Forelimb muscle (tissue), 1 donor: ENCODE results near the gene CHPF2. TPM values are rescaled to one million over a fixed set of nuclear protein-coding genes. Genes with fewer than 3 reads are reported as not detected.
A peak's percentile ranks its signal among the peaks of the same experiment; 100 is the strongest.

ENCODE experiments used
- DNase-seq: peaks from one replicate; pipeline ENCODE4 v3.0.0-alpha.2; 2013; ENCODE audit warnings: low read depth
- polyA plus RNA-seq: library from polyadenylated mRNA; unstranded; fragments of 120-200 nt; gene quantifications from one replicate; pipeline ENCODE4 v1.2.1, GENCODE V29; 2013; ENCODE audit not compliant: insufficient read length

The CHPF2 gene
- polyA plus RNA-seq, 1 donor: 20.2 TPM

- DNase-seq: no peak
These were observed 33.2 kb downstream of the CHPF2 start for GRCh38 chr7:151265351-151265931.

- no peak for DNase-seq
These were observed 37.2 kb downstream of the CHPF2 start for GRCh38 chr7:151269511-151269910.

- no peak for DNase-seq
These were observed 39.5 kb downstream of the CHPF2 start for GRCh38 chr7:151271699-151272355.

- no peak for DNase-seq
These were observed 40.1 kb downstream of the CHPF2 start for GRCh38 chr7:151272405-151272804.

GRCh38 chr7:151272877-151273276 is 40.6 kb downstream of the CHPF2 start:
- no peak for DNase-seq

- no peak for DNase-seq
These were observed 41.5 kb downstream of the CHPF2 start for GRCh38 chr7:151273651-151274390.

- DNase-seq: no peak
These were observed 42.1 kb downstream of the CHPF2 start for GRCh38 chr7:151274396-151274795.

GRCh38 chr7:151274936-151275812 is 42.9 kb downstream of the CHPF2 start:
- DNase-seq: no peak

GRCh38 chr7:151275813-151276577 is 43.7 kb downstream of the CHPF2 start:
- no peak for DNase-seq

- peak; percentile 35 for DNase-seq
These were observed 44.6 kb downstream of the CHPF2 start for GRCh38 chr7:151276666-151277590.

- DNase-seq: no peak
These were observed 45.3 kb downstream of the CHPF2 start for GRCh38 chr7:151277631-151278030.

GRCh38 chr7:151278949-151279348 is 46.7 kb downstream of the CHPF2 start:
- DNase-seq: no peak

GRCh38 chr7:151279868-151280267 is 47.6 kb downstream of the CHPF2 start:
- no peak for DNase-seq

GRCh38 chr7:151280388-151281019 is 48.2 kb downstream of the CHPF2 start:
- no peak for DNase-seq

- DNase-seq: no peak
These were observed 49.4 kb downstream of the CHPF2 start for GRCh38 chr7:151281686-151282085.

GRCh38 chr7:151282111-151282510 is 49.8 kb downstream of the CHPF2 start:
- DNase-seq: no peak

- no peak for DNase-seq
These were observed 51.0 kb downstream of the CHPF2 start for GRCh38 chr7:151283302-151283701.

- no peak for DNase-seq
These were observed 53.9 kb downstream of the CHPF2 start for GRCh38 chr7:151286148-151286547.
